ENCODE results near the gene CARD10. TPM values are rescaled to one million over a fixed set of nuclear protein-coding genes. Genes with fewer than 3 reads are reported as not detected.
A peak's percentile ranks its signal among the peaks of the same experiment; 100 is the strongest.

The CARD10 gene
- total and polyA plus RNA-seq, 2 of the 13 experiments (the other 11 are each of a cell fraction or from before 2014, with no cell fraction given): 35.2 to 55.8 TPM

- no peak for TF ChIP-seq PRDM4 (CRISPR knock-in tag; IDR thresholded peaks at IDR 0.05; ENCODE audit: borderline replicate concordance)
- no peak for TF ChIP-seq ZNF280D (CRISPR knock-in tag; IDR thresholded peaks at IDR 0.05)
- TF ChIP-seq ZNF549 (CRISPR knock-in tag; IDR thresholded peaks at IDR 0.05): no peak
- no peak for TF ChIP-seq PRPF4 (IDR thresholded peaks at IDR 0.05; ENCODE audit: low read depth, low read length, poor library complexity, severe bottlenecking)
- no peak for TF ChIP-seq SKI (IDR thresholded peaks at IDR 0.05; ENCODE audit: partially characterized antibody)
- TF ChIP-seq LBX2 (CRISPR knock-in tag; IDR thresholded peaks at IDR 0.05; ENCODE audit: borderline replicate concordance): no peak
- no peak for TF ChIP-seq JUND (CRISPR knock-in tag; IDR thresholded peaks at IDR 0.05)
- peak; percentile 60; the same call in 1 of the 2 replicates for TF ChIP-seq BCL6 (CRISPR knock-in tag; IDR thresholded peaks at IDR 0.05)
- peak; percentile 59; the same call in 1 of the 2 replicates for TF ChIP-seq MIER3 (CRISPR knock-in tag; IDR thresholded peaks at IDR 0.05; ENCODE audit: borderline replicate concordance)
- TF ChIP-seq ZNF24 (IDR thresholded peaks at IDR 0.05): no peak
- peak; percentile 73 for TF ChIP-seq SP5 (CRISPR knock-in tag; IDR thresholded peaks at IDR 0.05; ENCODE audit: borderline replicate concordance, low read depth)
- TF ChIP-seq ZKSCAN5 (CRISPR knock-in tag; IDR thresholded peaks at IDR 0.05): no peak
- TF ChIP-seq MXD1 (CRISPR knock-in tag; IDR thresholded peaks at IDR 0.05): no peak
- TF ChIP-seq ZNF878 (CRISPR knock-in tag; IDR thresholded peaks at IDR 0.05): peak; percentile 48; the same call in 1 of the 2 replicates
- no peak for TF ChIP-seq FOXC1 (CRISPR knock-in tag; IDR thresholded peaks at IDR 0.05; ENCODE audit: borderline replicate concordance)
- no peak for TF ChIP-seq ZNF317 (CRISPR knock-in tag; IDR thresholded peaks at IDR 0.05)
- no peak for TF ChIP-seq NFYC (CRISPR knock-in tag; IDR thresholded peaks at IDR 0.05)
- TF ChIP-seq ZNF431 (CRISPR knock-in tag; IDR thresholded peaks at IDR 0.05; ENCODE audit: borderline replicate concordance, low read depth): no peak; the same call in 1 of the 2 replicates
- TF ChIP-seq CREBL2 (CRISPR knock-in tag; IDR thresholded peaks at IDR 0.05; ENCODE audit: borderline replicate concordance): peak; percentile 44; the same call in 1 of the 2 replicates
- TF ChIP-seq SNRNP70 (IDR thresholded peaks at IDR 0.05; ENCODE audit: low read depth, low read length): no peak
- TF ChIP-seq MYC (CRISPR knock-in tag; IDR thresholded peaks at IDR 0.05; ENCODE audit: borderline replicate concordance): peak; percentile 74
- TF ChIP-seq RCOR2 (CRISPR knock-in tag; IDR thresholded peaks at IDR 0.05): peak; percentile 13; the same call in 1 of the 2 replicates
- peak; percentile 50 for TF ChIP-seq HDAC2 (CRISPR knock-in tag; IDR thresholded peaks at IDR 0.05)
- no peak for TF ChIP-seq PLRG1 (conservative IDR thresholded peaks at IDR 0.05)
Measured at GRCh38 chr22:37563153-37564081, 44.2 kb upstream of the CARD10 start (continued).

All from HepG2 (cell line).